IPS-15b (cell line): Measurements from ENCODE around the gene EIF3B.

ENCODE experiments used
- H3K27me3 ChIP-seq: one replicate; pipeline ENCODE4 v1.6.1; 2013; ENCODE audit warnings: low read length; ENCODE audit not compliant: control insufficient read depth, insufficient read depth
- H3K36me3 ChIP-seq: one replicate; pipeline ENCODE4 v1.6.1; 2013; ENCODE audit warnings: low read length; ENCODE audit not compliant: control insufficient read depth, insufficient read depth
- H3K4me1 ChIP-seq: one replicate; pipeline ENCODE4 v1.6.1; 2013; ENCODE audit warnings: mild to moderate bottlenecking, low read length; ENCODE audit not compliant: control insufficient read depth, insufficient read depth
- H3K4me3 ChIP-seq: one replicate; pipeline ENCODE4 v1.5.1; 2013; ENCODE audit warnings: low read depth, low read length
- H3K9ac ChIP-seq: one replicate; pipeline ENCODE4 v1.6.1; 2013; ENCODE audit warnings: low read depth, mild to moderate bottlenecking, low read length
- H3K9me3 ChIP-seq: one replicate; pipeline ENCODE4 v1.6.1; 2013; ENCODE audit warnings: mild to moderate bottlenecking, low read length; ENCODE audit not compliant: control insufficient read depth, insufficient read depth

Gene EIF3B

DNA sequence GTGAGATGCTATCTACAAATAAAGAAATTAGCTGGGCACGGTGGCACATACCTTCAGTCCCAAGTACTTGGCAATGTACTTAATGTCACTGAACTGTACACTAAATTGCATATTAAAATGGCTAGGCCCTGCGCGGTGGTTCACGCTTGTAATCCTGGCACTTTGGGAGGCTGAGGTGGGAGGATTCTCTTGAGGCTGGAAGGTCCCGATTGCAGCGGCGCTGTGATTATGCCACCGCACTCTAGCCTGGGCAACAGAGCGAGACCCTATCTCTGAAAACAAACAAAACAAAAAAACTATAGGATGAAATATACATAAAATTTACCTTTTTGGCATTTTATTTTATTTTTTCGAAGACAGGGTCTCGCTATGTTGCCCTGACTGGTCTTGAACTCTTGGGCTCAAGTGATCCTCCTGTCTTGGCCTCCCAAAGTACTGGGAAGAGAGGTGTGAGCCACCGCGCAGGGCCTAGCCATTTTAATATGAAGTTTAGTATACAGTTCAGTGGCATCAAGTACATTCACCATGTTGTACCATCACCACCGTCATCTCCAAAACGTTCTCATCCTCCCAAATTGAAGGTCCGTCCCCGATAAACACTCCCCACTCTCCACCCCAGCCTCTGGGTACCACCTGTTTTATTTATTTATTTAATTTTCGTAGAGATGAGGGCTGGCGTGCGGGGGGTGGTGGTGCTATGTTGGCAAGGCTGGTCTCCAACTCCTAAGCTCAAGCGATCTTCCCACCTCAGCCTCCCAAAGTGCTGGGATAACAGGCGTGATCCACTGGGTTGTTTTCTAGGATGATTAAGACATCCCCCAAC, 1.3 kb upstream of the EIF3B start:
- H3K36me3 ChIP-seq = peaks cover 11% of the 10 kb centered on the region
- H3K4me1 ChIP-seq = peaks cover 2% of the 10 kb centered on the region
- H3K9me3 ChIP-seq = no peaks in the 10 kb centered on the region
- no peaks in the 10 kb centered on the region for H3K27me3 ChIP-seq
- peak overlapping the region; percentile 98 for H3K9ac ChIP-seq
- peak overlapping the region; percentile 83 for H3K4me3 ChIP-seq

- Histone ChIP-seq H3K9me3 (no peaks in the 10 kb centered on the region), H3K27me3 (no peaks in the 10 kb centered on the region), H3K9ac (peak overlapping the region; percentile 98), H3K36me3 (peaks cover 15% of the 10 kb centered on the region), H3K4me1 (peaks cover 2% of the 10 kb centered on the region), H3K4me3 (peak overlapping the region; percentile 83)
Measured at GRCh38 chr7:2353936-2354185, 766 bp upstream of the EIF3B start.

DNA sequence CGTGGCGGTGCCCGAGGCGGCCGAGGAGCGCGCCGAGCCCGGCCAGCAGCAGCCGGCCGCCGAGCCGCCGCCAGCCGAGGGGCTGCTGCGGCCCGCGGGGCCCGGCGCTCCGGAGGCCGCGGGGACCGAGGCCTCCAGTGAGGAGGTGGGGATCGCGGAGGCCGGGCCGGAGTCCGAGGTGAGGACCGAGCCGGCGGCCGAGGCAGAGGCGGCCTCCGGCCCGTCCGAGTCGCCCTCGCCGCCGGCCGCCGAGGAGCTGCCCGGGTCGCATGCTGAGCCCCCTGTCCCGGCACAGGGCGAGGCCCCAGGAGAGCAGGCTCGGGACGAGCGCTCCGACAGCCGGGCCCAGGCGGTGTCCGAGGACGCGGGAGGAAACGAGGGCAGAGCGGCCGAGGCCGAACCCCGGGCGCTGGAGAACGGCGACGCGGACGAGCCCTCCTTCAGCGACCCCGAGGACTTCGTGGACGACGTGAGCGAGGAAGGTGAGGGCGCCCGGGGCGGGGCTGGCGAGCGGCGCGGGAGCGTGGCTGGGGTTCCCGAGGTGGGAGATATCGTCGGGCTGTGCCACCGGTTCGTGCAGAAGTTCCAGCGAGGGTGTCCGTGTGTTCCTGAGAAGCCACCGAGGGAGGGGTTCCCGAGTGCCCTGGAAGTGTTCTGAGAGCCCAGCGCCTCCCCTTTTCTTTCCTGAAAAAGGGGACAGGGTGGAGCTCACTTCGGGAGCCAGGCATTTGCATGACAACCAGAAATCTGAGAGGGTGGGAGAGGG, 495 bp downstream of the EIF3B start:
- Histone ChIP-seq H3K4me3 (peak overlapping the region; percentile 83), H3K9ac (peak overlapping the region; percentile 96), H3K4me1 (peaks cover 2% of the 10 kb centered on the region), H3K9me3 (no peaks in the 10 kb centered on the region), H3K36me3 (peaks cover 20% of the 10 kb centered on the region), H3K27me3 (no peaks in the 10 kb centered on the region)

DNA sequence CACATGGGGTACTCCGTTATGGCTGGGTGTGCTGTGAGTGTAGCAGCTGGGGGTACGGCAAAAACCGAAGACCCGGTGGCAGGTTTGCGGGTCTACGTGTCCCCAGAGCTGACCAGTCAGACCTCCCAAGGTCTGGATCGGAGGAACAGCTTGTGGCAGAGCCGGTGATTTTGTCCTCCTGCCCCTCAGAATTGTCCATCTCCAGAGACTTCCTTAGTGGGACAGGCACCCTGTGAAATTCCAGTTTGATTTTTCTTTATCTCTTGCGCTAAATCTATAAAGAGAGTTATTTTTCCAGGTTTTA, 1.0 kb downstream of the EIF3B start:
- no peaks in the 10 kb centered on the region for H3K27me3 ChIP-seq
- H3K36me3 ChIP-seq = peaks cover 23% of the 10 kb centered on the region
- no peaks in the 10 kb centered on the region for H3K9me3 ChIP-seq
- peaks cover 2% of the 10 kb centered on the region for H3K4me1 ChIP-seq
- peak overlapping the region; percentile 83 for H3K4me3 ChIP-seq
- peak overlapping the region; percentile 96 for H3K9ac ChIP-seq

- no peak overlapping the region for H3K9ac ChIP-seq
- peaks cover 32% of the 10 kb centered on the region for H3K36me3 ChIP-seq
- H3K4me1 ChIP-seq = peaks cover 2% of the 10 kb centered on the region
- no peaks in the 10 kb centered on the region for H3K27me3 ChIP-seq
- H3K9me3 ChIP-seq = no peaks in the 10 kb centered on the region
- H3K4me3 ChIP-seq = no peak overlapping the region
Measured at GRCh38 chr7:2357165-2357564, 2.5 kb downstream of the EIF3B start.

- H3K4me3 ChIP-seq = no peak overlapping the region
- H3K9me3 ChIP-seq = no peaks in the 10 kb centered on the region
- H3K36me3 ChIP-seq = peaks cover 36% of the 10 kb centered on the region
- no peak overlapping the region for H3K9ac ChIP-seq
- H3K27me3 ChIP-seq = no peaks in the 10 kb centered on the region
- H3K4me1 ChIP-seq = peaks cover 2% of the 10 kb centered on the region
Measured at GRCh38 chr7:2357571-2357970, 2.9 kb downstream of the EIF3B start.

GRCh38 chr7:2358968-2359527, 4.4 kb downstream of the EIF3B start:
- H3K36me3 ChIP-seq = peaks cover 49% of the 10 kb centered on the region
- peaks cover 2% of the 10 kb centered on the region for H3K4me1 ChIP-seq
- H3K27me3 ChIP-seq = no peaks in the 10 kb centered on the region
- no peak overlapping the region for H3K9ac ChIP-seq
- H3K4me3 ChIP-seq = no peak overlapping the region
- H3K9me3 ChIP-seq = no peaks in the 10 kb centered on the region

DNA sequence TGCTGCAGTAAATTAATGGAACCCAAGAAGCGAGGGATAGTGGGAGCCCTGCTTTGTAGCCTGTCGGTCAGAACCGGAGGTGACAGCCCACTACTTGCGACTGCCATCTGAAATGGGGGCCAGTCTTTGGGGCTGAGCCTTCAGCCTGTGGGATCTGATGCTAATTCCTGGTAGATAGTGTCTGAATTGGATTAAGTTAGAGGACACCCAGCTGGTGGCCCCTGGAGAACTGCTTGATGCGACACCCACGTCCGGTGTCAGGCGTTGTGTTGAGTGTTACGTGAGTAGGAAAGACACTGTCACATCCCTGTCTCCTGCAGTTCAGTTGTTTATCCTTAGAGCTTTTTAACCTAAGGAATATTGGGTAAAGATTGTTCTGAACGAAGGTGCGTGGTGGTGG, 5.0 kb downstream of the EIF3B start:
- Histone ChIP-seq H3K36me3 (peaks cover 54% of the 10 kb centered on the region), H3K9ac (no peak overlapping the region), H3K4me3 (no peak overlapping the region), H3K4me1 (peaks cover 2% of the 10 kb centered on the region), H3K27me3 (no peaks in the 10 kb centered on the region), H3K9me3 (no peaks in the 10 kb centered on the region)

DNA sequence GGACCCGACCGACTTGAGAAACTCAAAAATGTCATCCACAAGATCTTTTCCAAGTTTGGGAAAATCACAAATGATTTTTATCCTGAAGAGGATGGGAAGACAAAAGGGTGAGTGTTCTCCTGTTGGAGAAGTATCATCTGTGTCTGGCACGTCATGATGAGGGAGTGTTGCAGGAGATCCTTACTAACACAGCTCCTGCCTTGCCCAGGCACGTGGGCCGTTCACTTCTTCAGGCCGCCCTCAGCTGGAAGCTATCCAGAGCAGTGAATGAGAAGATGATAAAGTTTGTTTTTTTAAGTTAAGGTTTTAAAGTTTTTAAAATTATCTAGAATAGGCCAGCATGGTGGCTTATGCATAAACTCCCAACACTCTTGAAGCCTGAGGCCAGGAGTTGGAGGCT, 6.2 kb downstream of the EIF3B start:
- H3K4me1 ChIP-seq = peaks cover 2% of the 10 kb centered on the region
- H3K4me3 ChIP-seq = no peak overlapping the region
- no peak overlapping the region for H3K9ac ChIP-seq
- H3K36me3 ChIP-seq = peaks cover 57% of the 10 kb centered on the region
- H3K27me3 ChIP-seq = no peaks in the 10 kb centered on the region
- no peaks in the 10 kb centered on the region for H3K9me3 ChIP-seq

DNA sequence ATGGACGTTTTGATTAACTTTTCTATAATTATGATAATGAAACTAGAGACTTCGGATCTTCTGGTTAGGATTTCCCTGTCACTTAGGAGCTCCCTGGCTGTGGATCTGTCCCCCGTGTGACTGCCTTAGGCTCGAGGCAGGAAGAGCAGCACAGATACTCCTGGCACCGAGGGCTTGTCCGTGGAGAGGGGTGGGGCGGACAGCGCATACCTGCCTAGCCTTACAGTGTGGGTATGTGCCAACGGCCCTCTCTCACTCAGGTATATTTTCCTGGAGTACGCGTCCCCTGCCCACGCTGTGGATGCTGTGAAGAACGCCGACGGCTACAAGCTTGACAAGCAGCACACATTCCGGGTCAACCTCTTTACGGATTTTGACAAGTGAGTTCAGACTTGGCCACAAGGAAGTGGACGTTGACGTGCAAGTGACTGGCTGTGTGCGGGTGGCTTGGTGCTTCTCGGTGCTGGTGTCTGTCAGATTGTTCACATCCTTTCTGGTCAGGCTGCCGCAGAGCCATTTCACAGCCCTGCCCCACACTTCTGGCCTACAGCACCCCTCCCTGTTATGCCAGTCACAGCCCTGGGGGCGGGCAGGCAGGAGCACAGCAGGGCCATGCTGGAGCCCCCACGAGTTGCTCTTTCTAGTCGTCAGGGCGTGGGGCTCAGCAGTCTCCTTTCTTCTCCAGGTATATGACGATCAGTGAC, 7.9 kb downstream of the EIF3B start:
- H3K27me3 ChIP-seq = no peaks in the 10 kb centered on the region
- H3K9ac ChIP-seq = no peak overlapping the region
- H3K9me3 ChIP-seq = no peaks in the 10 kb centered on the region
- peaks cover under 1% of the 10 kb centered on the region for H3K4me1 ChIP-seq
- H3K36me3 ChIP-seq = peaks cover 72% of the 10 kb centered on the region
- no peak overlapping the region for H3K4me3 ChIP-seq

- Histone ChIP-seq H3K4me1 (no peaks in the 10 kb centered on the region), H3K27me3 (no peaks in the 10 kb centered on the region), H3K9me3 (no peaks in the 10 kb centered on the region), H3K36me3 (peaks cover 87% of the 10 kb centered on the region), H3K4me3 (no peak overlapping the region), H3K9ac (no peak overlapping the region)
Measured at GRCh38 chr7:2369139-2369538, 14.5 kb downstream of the EIF3B start.
